ENCODE data around the gene HGFAC.

GRCh38 chr4:3421470-3421869, 20.3 kb upstream of the HGFAC start:
- TF ChIP-seq TAF1 (IDR thresholded peaks at IDR 0.05; ENCODE audit: low read depth): no peak
- no peak for TF ChIP-seq TCF12 (IDR thresholded peaks at IDR 0.05; ENCODE audit: low read depth)
- TF ChIP-seq REST (IDR thresholded peaks at IDR 0.05; ENCODE audit: low read depth): no peak
- no peak for TF ChIP-seq CREB1 (IDR thresholded peaks at IDR 0.05; ENCODE audit: low read depth)
- TF ChIP-seq EGR1 (IDR thresholded peaks at IDR 0.05): no peak
- TF ChIP-seq, protein P1, sequence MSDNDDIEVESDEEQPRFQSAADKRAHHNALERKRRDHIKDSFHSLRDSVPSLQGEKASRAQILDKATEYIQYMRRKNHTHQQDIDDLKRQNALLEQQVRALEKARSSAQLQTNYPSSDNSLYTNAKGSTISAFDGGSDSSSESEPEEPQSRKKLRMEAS (IDR thresholded peaks at IDR 0.05): no peak
- TF ChIP-seq RAD21 (IDR thresholded peaks at IDR 0.05; ENCODE audit: low read depth): no peak
- no peak for TF ChIP-seq YY1 (IDR thresholded peaks at IDR 0.05; ENCODE audit: low read depth)
- TF ChIP-seq EP300 (IDR thresholded peaks at IDR 0.05; ENCODE audit: borderline replicate concordance): no peak
- no peak for TF ChIP-seq USF1 (IDR thresholded peaks at IDR 0.05)
- no peak for TF ChIP-seq TEAD4 (IDR thresholded peaks at IDR 0.05)
